DOHH2 (cell line): ENCODE data around the gene S100A8.

Experiments
- H3F3A ChIP-seq: fragments of 200-600 bp; sonication (generic), shearing (Covaris generic); 2 replicates; pipeline ENCODE4 v1.6.0; 2016; ENCODE audit warnings: antibody characterized with exemption, mild to moderate bottlenecking; ENCODE audit not compliant: control insufficient read depth, insufficient read depth
- H3K27ac ChIP-seq: fragments of 200-600 bp; sonication (generic); 2 replicates; pipeline ENCODE4 v1.5.1; 2014; ENCODE audit warnings: low read depth, mild to moderate bottlenecking, low read length, moderate library complexity
- H3K27me3 ChIP-seq: fragments of 200-600 bp; sonication (generic); 2 replicates; pipeline ENCODE4 v1.6.1; 2014; ENCODE audit warnings: mild to moderate bottlenecking, low read length, mixed read lengths; ENCODE audit not compliant: control insufficient read depth
- H3K36me3 ChIP-seq: fragments of 200-600 bp; sonication (generic); 2 replicates; pipeline ENCODE4 v1.6.1; 2014; ENCODE audit warnings: mild to moderate bottlenecking, low read length, moderate library complexity, mixed read lengths; ENCODE audit not compliant: control insufficient read depth
- H3K4me1 ChIP-seq: fragments of 200-600 bp; sonication (generic); 2 replicates; pipeline ENCODE4 v1.6.1; 2014; ENCODE audit warnings: mild to moderate bottlenecking, low read length, mixed read lengths; ENCODE audit not compliant: control insufficient read depth
- H3K4me2 ChIP-seq: fragments of 200-600 bp; sonication (generic); 2 replicates; pipeline ENCODE4 v1.6.0; 2014; ENCODE audit warnings: mild to moderate bottlenecking, low read length, moderate library complexity
- H3K4me3 ChIP-seq: fragments of 200-600 bp; sonication (generic); 2 replicates; pipeline ENCODE4 v1.5.1; 2014; ENCODE audit warnings: mild to moderate bottlenecking, low read length, mixed read lengths
- H3K79me2 ChIP-seq: fragments of 200-600 bp; sonication (generic); 2 replicates; pipeline ENCODE4 v1.6.1; 2014; ENCODE audit warnings: mild to moderate bottlenecking, low read length, mixed read lengths; ENCODE audit not compliant: control insufficient read depth
- H3K9me2 ChIP-seq: fragments of 200-600 bp; sonication (generic); replicated peaks from 2 replicates; pipeline ENCODE4 v1.6.1; 2014; ENCODE audit warnings: mild to moderate bottlenecking, low read length, mixed read lengths; ENCODE audit not compliant: control insufficient read depth
- H3K9me3 ChIP-seq: fragments of 200-600 bp; sonication (generic); 2 replicates; pipeline ENCODE4 v1.6.1; 2014; ENCODE audit warnings: antibody characterized with exemption, low read length, mixed read lengths; ENCODE audit not compliant: control insufficient read depth, insufficient read depth
- H4K20me1 ChIP-seq: fragments of 200-600 bp; sonication (generic); 2 replicates; pipeline ENCODE4 v1.6.0; 2014; ENCODE audit warnings: low read depth, mild to moderate bottlenecking, antibody characterized with exemption, low read length, moderate library complexity; ENCODE audit not compliant: control insufficient read depth, insufficient read depth
- CTCF ChIP-seq: fragments of 200-600 bp; sonication (generic); IDR thresholded peaks from one replicate; pipeline ENCODE4 v1.5.1; 2014; ENCODE audit warnings: antibody characterized with exemption, mild to moderate bottlenecking, low read depth, low read length; ENCODE audit not compliant: poor library complexity, severe bottlenecking
- EZH2phosphoT487 ChIP-seq: fragments of 200-600 bp; sonication (generic); IDR thresholded peaks from 2 replicates; pipeline ENCODE4 v1.6.1; 2017; ENCODE audit warnings: borderline replicate concordance, mild to moderate bottlenecking, antibody characterized with exemption, low read length, moderate library complexity, mixed read lengths

S100A8 gene

GRCh38 chr1:153358691-153358975 lies 32.2 kb downstream of the S100A8 start:
- no peaks in the 10 kb centered on the region for H3K9me3 ChIP-seq
- H3K36me3 ChIP-seq, result no peaks in the 10 kb centered on the region
- TF ChIP-seq EZH2phosphoT487 (no peak), CTCF (no peak)
- H3K79me2 ChIP-seq, result no peaks in the 10 kb centered on the region
- H3K4me3 ChIP-seq, result no peak overlapping the region
- H4K20me1 ChIP-seq, result no peaks in the 10 kb centered on the region; the same call in 1 of the 2 replicates
- no peaks in the 10 kb centered on the region for H3K27me3 ChIP-seq
- H3K9me2 ChIP-seq, result no peaks in the 10 kb centered on the region
- no peaks in the 10 kb centered on the region for H3K4me1 ChIP-seq
- no peaks in the 10 kb centered on the region for H3F3A ChIP-seq
- H3K27ac ChIP-seq, result no peak overlapping the region
- H3K4me2 ChIP-seq, result no peak overlapping the region

GRCh38 chr1:153357853-153358690 lies 32.8 kb downstream of the S100A8 start, which contains the start of gene S100A9:
TSS of gene S100A9 (plus strand) at chr1:153357854. CDS start at chr1:153358284, 430 bp downstream.
- H3K9me2 ChIP-seq, result no peaks in the 10 kb centered on the region
- H3K9me3 ChIP-seq, result no peaks in the 10 kb centered on the region
- H3K27ac ChIP-seq, result no peak within 1 kb of the TSS
- no peak within 1 kb of the TSS for H3K4me3 ChIP-seq
- no peaks in the 10 kb centered on the region for H3F3A ChIP-seq
- no peaks in the 10 kb centered on the region for H3K4me1 ChIP-seq
- H3K79me2 ChIP-seq, result no peaks in the 10 kb centered on the region
- H3K36me3 ChIP-seq, result no peaks in the 10 kb centered on the region
- H4K20me1 ChIP-seq, result no peaks in the 10 kb centered on the region; the same call in 1 of the 2 replicates
- no peak for TF ChIP-seq EZH2phosphoT487
- no peak for TF ChIP-seq CTCF
- no peaks in the 10 kb centered on the region for H3K27me3 ChIP-seq
- H3K4me2 ChIP-seq, result no peak within 1 kb of the TSS

GRCh38 chr1:153357076-153357852 lies 33.6 kb downstream of the S100A8 start:
- H3K9me3 ChIP-seq, result no peaks in the 10 kb centered on the region
- H3K9me2 ChIP-seq, result no peaks in the 10 kb centered on the region
- no peak overlapping the region for H3K4me3 ChIP-seq
- H4K20me1 ChIP-seq, result no peaks in the 10 kb centered on the region; the same call in 1 of the 2 replicates
- no peaks in the 10 kb centered on the region for H3K4me1 ChIP-seq
- TF ChIP-seq CTCF (no peak), EZH2phosphoT487 (no peak)
- no peaks in the 10 kb centered on the region for H3K79me2 ChIP-seq
- H3K27ac ChIP-seq, result no peak overlapping the region
- H3K27me3 ChIP-seq, result no peaks in the 10 kb centered on the region
- no peaks in the 10 kb centered on the region for H3K36me3 ChIP-seq
- no peaks in the 10 kb centered on the region for H3F3A ChIP-seq
- no peak overlapping the region for H3K4me2 ChIP-seq
